GM10266 (cell line): Measurements from ENCODE around the gene CALML3.

Experiments used
- DNase-seq: peaks from one replicate; pipeline ENCODE4 v3.0.0; 2012; ENCODE audit errors: extremely low spot score
- CTCF ChIP-seq: IDR thresholded peaks from 2 replicates; pipeline ENCODE4 v1.5.1; 2012; ENCODE audit warnings: mild to moderate bottlenecking, low read depth; ENCODE audit not compliant: control insufficient read depth, insufficient read depth; ENCODE audit errors: missing control alignments

The CALML3 gene

GRCh38 chr10:5480162-5480941 lies 44.4 kb upstream of the CALML3 start:
- no peak for DNase-seq
- no peak for TF ChIP-seq CTCF

- no peak for DNase-seq
- TF ChIP-seq CTCF: no peak
Observed at GRCh38 chr10:5481121-5481520, 43.6 kb upstream of the CALML3 start.

- DNase-seq: no peak
- no peak for TF ChIP-seq CTCF
Observed at GRCh38 chr10:5482016-5482415, 42.7 kb upstream of the CALML3 start.

- no peak for DNase-seq
- TF ChIP-seq CTCF: no peak
Observed at GRCh38 chr10:5484205-5484604, 40.6 kb upstream of the CALML3 start.

- no peak for DNase-seq
- no peak for TF ChIP-seq CTCF
Observed at GRCh38 chr10:5485290-5485689, 39.5 kb upstream of the CALML3 start.

- DNase-seq: no peak
- no peak for TF ChIP-seq CTCF
Observed at GRCh38 chr10:5485948-5486852, 38.6 kb upstream of the CALML3 start.

GRCh38 chr10:5486853-5487235 lies 37.9 kb upstream of the CALML3 start:
- no peak for TF ChIP-seq CTCF
- no peak for DNase-seq
